Measurements from ENCODE around the gene KMO. TPM values are rescaled to one million over a fixed set of nuclear protein-coding genes. Genes with fewer than 3 reads are reported as not detected.

Gene KMO
- total and polyA plus RNA-seq, 2 of the 8 experiments (the other 6 are each of a cell fraction or from before 2014, with no cell fraction given), result not detected

- Histone ChIP-seq H3K9me3 (ENCODE audit: insufficient read depth in 2 of 2, low read depth in 1 of 2, low read length in 1 of 2) (no peaks in the 10 kb centered on the region), H3K79me1 (ENCODE audit: low read depth, low read length) (no peaks in the 10 kb centered on the region), H3K36me3 (ENCODE audit: control insufficient read depth in 2 of 4, insufficient read depth in 4 of 4, low read length in 3 of 4) (peaks cover 0 to 26% (median 7%) of the 10 kb centered on the region in 4 experiments; a peak in 5 of 8 replicates), H3K4me2 (ENCODE audit: insufficient read depth in 1 of 2, low read depth in 2 of 2, low read length in 2 of 2) (no peak overlapping the region), H2AK5ac (ENCODE audit: low read depth, low read length) (no peak overlapping the region), H3K56ac (replicated peaks; ENCODE audit: insufficient read length, low read depth, low read length) (no peak overlapping the region), H4K91ac (replicated peaks; ENCODE audit: insufficient read length, low read length) (no peak overlapping the region), H2BK20ac (ENCODE audit: low read length) (no peak overlapping the region), H2BK15ac (ENCODE audit: low read length) (no peak overlapping the region), H3K4ac (replicated peaks; ENCODE audit: insufficient read length, low read depth, low read length) (no peak overlapping the region), H2BK5ac (ENCODE audit: low read depth, low read length) (no peak overlapping the region), H3K4me1 (replicated peaks in 1 of 4; ENCODE audit: control insufficient read depth in 3 of 4, insufficient read depth in 4 of 4, low read length in 3 of 4) (peaks cover 0 to 3% (median 0%) of the 10 kb centered on the region in 4 experiments; a peak in 3 of 7 replicates), H3K18ac (ENCODE audit: extremely low read depth, low read length) (no peak overlapping the region), H4K20me1 (replicated peaks in 1 of 2; ENCODE audit: control insufficient read depth in 1 of 2, insufficient read depth in 2 of 2, low read length in 2 of 2) (peaks cover 2 to 3% of the 10 kb centered on the region in 2 experiments), H3K23me2 (ENCODE audit: low read depth, low read length) (no peaks in the 10 kb centered on the region), H2AFZ (ENCODE audit: low read length) (no peak overlapping the region), H4K5ac (ENCODE audit: insufficient read length, low read depth, low read length) (no peak overlapping the region), H3K23ac (ENCODE audit: insufficient read length) (no peak overlapping the region), H4K8ac (ENCODE audit: extremely low read depth, insufficient read depth, low read length) (no peak overlapping the region), H3K4me3 (ENCODE audit: extremely low read depth in 1 of 4, insufficient read depth in 2 of 4, low read depth in 3 of 4, low read length in 4 of 4) (no peak overlapping the region), H3K14ac (ENCODE audit: insufficient read length) (no peak overlapping the region), H3K27me3 (replicated peaks in 1 of 4; ENCODE audit: control insufficient read depth in 3 of 4, extremely low read depth in 1 of 4, insufficient read depth in 3 of 4, low read length in 3 of 4) (no peaks in the 10 kb centered on the region), H2BK12ac (ENCODE audit: low read depth, low read length) (no peak overlapping the region), H2BK120ac (replicated peaks; ENCODE audit: low read depth, low read length) (no peak overlapping the region), H3K27ac (ENCODE audit: low read depth, low read length) (no peak overlapping the region), H3K79me2 (ENCODE audit: control insufficient read depth in 1 of 2, insufficient read depth in 2 of 2, low read length in 2 of 2) (peaks cover 0 to 46% of the 10 kb centered on the region in 2 experiments; a peak in 3 of 4 replicates), H3K9ac (replicated peaks in 1 of 4; ENCODE audit: extremely low read depth in 1 of 4, low read depth in 3 of 4, low read length in 3 of 4) (no peak overlapping the region)
- ChIA-PET CTCF (ENCODE audit: partially characterized antibody) (interaction anchor here (0.7 to 1.7 kb wide), 4 partner anchors 12 to 203 kb away, joined by 3 to 5 read pairs (median 3); no protein-coding TSS in a partner anchor), POLR2A (ENCODE audit: partially characterized antibody) (no interaction called here)
- no peak for FAIRE-seq
- DNase-seq (ENCODE audit: low read depth in 1 of 2, low spot score in 2 of 2), result no peak
- TF ChIP-seq ATF2 (IDR thresholded peaks at IDR 0.05; ENCODE audit: low read length), result no peak
- no peak for TF ChIP-seq SP4 (IDR thresholded peaks at IDR 0.05; ENCODE audit: low read length)
- no peak for TF ChIP-seq EP300 (IDR thresholded peaks at IDR 0.05; ENCODE audit: borderline replicate concordance in 1 of 2, low read depth in 2 of 2, low read length in 2 of 2)
- no peak for TF ChIP-seq CBX8 (IDR thresholded peaks at IDR 0.05; ENCODE audit: borderline replicate concordance, low read depth, low read length)
- no peak for TF ChIP-seq SIX5 (IDR thresholded peaks at IDR 0.05; ENCODE audit: low read depth, low read length)
- TF ChIP-seq FOSL1 (IDR thresholded peaks at IDR 0.05; ENCODE audit: insufficient read depth, low read depth, low read length), result no peak
- TF ChIP-seq KDM4A (IDR thresholded peaks at IDR 0.05; ENCODE audit: low read depth, low read length, severe bottlenecking), result no peak
- no peak for TF ChIP-seq KDM1A (IDR thresholded peaks at IDR 0.05; ENCODE audit: borderline replicate concordance, low read length)
- no peak for TF ChIP-seq NANOG (IDR thresholded peaks at IDR 0.05; ENCODE audit: insufficient read depth, low read depth, low read length, poor library complexity, severe bottlenecking)
- no peak for TF ChIP-seq POU5F1 (IDR thresholded peaks at IDR 0.05; ENCODE audit: low read depth, low read length)
- TF ChIP-seq EZH2 (IDR thresholded peaks at IDR 0.05; ENCODE audit: low read depth, low read length, severe bottlenecking), result no peak
Measured at GRCh38 chr1:241630005-241630404, 97.8 kb downstream of the KMO start.
